GM19463 (cell line): ENCODE data around the gene SSBP4.
"Not testable (repeated sequence)": the region's sequence is repeated elsewhere in the genome, so short reads cannot be mapped to it uniquely, and the experiment has no call there.

Source experiments
- ATAC-seq: cut with Tn5 transposase; IDR thresholded peaks from one replicate; pipeline ENCODE4 v1.9.1; 2021; ENCODE audit warnings: mild to moderate bottlenecking, moderate library complexity; ENCODE audit not compliant: unreplicated experiment

SSBP4 gene

DNA sequence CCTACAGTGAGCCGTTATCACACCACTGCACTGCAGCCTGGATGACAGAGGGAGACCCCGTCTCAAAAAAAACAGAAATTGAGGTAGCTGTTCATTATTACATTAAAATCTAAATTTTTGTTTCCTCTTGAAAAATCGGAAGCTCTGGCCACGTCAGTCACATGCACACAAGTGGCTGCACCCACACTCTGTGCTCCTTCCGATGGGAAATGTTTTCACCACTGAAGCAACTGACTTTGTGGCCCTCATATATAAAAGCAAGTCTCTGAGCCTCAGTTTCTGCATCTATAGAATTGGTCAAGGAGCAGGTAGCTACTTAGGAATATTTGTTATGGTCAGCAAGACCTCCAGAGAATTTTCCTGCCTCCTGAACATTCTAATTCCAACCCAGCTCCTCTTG, 26.3 kb upstream of the SSBP4 start:
- no peak for ATAC-seq

DNA sequence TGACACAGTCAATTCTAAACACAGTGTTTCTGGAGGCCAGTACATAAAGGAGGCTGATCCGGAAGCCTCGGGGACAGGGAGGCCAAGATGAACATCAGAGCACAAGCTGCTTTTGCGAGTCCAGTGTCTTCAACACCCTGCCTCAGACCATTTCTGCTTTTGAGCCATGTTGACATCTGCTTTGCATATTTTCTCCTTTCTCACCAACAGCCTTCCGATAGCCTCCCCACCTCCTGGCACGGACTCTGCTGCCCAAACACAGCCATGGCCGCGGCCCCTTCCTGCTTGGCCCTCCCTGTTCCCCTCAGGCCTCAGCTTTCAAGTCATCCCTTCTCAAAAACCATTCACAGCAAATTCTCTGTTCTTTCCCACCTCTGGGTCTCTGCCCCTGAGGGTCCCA, 25.4 kb upstream of the SSBP4 start:
- ATAC-seq, result no peak

DNA sequence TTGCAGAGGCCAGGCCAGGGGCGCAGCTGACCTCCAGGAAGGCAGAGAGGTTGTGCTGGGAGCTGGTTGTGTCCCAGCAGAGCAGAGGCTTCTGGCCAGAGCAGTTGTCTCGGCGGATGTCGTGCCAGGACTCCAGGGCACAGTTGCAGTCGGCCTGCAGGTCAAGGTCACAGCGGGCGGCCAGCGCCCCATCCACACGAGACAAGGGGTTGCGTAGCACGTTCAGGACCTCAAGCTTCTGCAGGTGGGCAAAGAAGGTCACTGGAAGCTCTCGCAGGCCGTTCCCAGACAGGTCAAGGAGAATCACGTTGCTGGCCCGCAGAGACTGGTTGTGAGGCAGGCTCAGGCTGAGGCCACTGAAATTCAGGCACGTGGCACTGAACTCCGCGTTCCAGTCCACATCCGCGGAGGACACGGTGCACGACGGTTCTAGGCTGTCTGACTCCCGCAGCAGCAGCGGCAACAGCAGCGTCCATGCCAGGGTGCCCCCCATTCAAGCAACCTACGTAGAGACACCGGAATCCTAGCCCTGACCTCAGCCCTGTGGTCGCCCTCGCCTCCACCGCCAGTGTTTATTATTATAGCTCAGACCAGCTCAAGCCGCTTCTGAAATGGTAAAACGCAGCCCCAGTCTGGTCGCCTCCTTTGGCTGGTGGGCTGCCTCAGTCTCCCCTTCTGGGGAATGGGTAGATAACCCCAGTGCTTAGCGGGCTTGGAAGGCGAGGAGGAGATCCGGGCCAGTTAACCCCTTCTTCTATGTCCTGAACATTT, 22.5 kb upstream of the SSBP4 start:
- no peak for ATAC-seq

DNA sequence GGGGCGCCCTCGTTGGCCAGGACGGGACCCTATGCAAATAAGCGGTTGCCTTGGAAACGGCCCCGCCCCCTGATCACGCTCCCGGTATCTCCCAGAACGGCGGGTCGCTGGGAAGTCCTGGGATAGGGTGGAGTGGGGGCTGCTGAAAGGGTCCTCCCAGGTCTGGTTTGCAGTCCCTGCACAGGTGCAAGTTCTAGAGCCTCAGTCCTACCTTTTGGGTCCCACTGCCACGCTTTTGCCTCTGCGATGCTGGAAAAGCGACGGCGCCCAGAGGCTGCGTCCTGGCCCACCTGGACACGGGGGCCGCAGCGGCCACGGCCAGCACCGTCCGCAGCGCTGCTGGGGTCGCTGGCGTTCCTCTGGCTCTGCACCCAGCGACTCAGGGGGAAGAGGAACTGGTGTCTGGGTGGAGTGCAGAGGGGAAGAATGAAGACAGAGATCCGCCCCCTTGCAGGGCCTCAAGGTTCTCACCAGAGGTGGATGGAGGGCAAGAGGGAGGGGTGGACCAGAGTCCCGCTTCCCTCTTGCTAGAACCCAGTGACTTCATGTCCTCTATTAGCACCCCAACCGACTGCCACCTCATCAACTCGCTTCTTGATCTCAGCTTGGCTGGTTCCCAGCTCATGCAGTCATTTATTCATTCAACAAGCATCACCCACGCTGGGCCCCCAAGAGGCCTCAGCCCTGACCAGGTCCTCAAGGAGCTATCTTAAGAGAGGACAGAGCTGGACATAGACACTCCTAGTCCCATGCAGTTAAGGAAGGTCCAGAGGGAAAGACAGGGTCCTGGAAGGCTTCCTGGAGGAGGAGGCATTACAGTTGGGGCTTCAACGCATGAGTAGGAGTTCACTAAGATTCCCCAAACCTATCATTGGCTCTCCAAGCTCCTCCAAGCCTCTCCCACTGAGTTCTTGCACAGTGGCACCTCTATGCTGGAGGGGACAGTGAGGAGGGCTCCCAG, 21.7 kb upstream of the SSBP4 start, which contains the start of gene LRRC25:
Gene LRRC25 (minus strand): TSS at position 381 of the 961 bp plus-strand sequence. CDS start 659 bp downstream, outside the sequence.
- ATAC-seq, result no peak

DNA sequence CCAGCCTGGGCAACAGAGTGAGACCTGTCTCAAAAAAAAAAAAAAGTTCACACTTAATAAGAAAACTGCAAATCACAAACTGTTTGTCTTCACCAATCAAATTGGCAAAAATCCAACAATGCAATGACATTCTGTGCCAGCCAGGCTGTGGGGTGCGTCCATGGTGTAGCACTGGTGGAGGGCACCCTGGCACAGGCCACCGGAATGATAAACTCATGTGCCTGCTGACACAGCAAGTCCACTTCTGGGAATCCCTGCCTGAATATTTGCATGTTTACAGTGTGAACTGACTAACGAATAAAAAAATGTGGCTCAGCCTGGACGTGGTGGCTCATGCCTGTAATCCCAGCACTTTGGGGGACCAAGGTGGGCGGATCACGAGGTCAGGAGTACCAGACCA, 20.2 kb upstream of the SSBP4 start:
- ATAC-seq, result no peak

DNA sequence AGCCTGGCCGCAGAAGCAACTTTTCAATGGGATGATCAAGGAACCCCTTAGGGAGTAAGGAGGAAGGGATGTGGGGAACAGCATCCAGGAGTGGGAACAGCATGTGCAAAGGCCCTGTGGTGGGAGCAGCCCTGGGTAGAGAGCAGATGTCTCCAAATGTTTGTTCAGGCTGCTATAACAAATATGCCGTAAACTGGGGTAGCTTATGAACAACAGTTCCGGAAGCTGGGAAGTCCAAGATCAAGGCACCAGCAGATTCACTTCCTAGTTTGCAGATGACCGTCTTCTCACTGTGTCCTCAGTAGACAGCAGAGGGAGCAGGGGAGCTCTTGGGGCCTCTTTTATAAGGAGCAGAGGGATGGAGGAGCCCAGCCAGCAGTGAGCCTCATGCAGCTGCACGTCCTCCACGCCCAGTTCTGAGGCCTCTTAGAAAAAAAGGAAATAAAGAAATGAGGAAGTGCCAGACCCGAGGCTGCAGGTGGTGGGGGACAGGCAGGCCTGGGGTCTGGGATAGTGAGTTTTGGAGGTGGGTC, 17.6 kb upstream of the SSBP4 start:
- no peak for ATAC-seq

DNA sequence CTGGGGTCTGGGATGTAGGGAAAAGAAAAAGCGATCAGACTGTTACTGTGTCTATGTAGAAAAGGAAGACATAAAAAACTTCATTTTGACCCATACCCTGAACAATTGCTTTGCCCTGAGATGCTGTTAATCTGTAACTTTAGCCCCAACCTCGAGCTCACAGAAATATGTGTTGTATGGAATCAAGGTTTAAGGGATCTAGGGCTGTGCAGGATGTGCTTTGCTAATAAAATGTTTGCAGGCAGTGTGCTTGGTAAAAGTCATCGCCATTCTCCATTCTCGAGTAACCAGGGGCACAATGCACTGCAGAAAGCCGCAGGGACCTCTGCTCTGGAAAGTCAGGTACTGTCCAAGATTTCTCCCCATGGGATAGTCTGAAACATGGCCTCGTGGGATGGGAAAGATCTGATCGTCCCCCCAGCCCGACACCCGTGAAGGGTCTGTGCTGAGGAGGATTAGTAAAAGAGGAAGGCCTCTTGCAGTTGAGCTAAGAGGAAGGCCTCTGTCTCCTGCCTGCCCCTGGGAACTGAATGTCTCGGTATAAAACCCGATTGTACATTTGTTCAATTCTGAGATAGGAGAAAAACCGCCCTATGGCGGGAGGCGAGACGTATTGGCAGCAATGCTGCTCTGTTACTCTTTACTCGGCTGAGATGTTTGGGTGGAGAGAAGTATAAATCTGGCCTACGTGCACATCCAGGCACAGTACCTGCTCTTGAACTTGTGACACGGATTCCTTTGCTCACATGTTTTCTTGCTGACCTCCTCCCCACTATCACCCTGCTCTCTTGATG, 16.5 kb upstream of the SSBP4 start:
- ATAC-seq, result not testable (repeated sequence)

DNA sequence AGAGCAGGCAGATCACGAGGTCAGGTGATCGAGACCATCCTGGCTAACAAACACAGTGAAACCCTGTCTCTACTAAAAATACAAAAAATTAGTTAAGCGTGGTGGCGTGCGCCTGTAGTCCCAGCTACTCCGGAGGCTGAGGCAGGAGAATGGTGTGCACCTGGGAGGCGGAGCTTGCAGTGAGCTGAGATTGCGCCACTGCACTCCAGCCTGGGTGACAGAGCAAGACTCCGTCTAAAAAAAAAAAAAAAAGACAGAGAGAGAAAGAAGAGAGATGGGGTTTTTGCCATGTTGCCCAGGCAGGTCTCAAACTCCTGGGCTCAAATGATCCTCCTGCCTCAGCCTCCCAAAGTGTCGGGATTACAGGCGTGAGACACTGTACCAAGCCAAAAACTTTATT, 13.4 kb upstream of the SSBP4 start:
- not testable (repeated sequence) for ATAC-seq

DNA sequence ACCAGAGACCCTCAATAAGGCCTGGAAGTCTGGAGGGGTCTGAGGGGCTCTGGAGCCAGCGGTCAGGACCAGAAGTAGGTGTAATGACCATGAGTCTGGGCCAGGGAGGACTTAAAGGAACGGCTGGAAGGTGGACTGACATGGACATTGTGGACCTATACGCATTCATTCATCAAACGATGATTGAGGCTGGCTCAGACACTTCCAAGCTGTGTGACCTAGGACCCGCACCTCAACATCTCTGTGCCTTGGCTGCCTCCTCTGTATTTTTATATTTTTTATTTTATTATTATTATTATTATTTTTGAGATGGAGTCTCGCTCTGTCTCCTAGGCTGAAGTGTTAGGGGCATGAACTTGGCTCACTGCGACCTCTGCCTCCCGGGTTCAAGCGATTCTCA, 12.4 kb upstream of the SSBP4 start:
- ATAC-seq, result no peak

DNA sequence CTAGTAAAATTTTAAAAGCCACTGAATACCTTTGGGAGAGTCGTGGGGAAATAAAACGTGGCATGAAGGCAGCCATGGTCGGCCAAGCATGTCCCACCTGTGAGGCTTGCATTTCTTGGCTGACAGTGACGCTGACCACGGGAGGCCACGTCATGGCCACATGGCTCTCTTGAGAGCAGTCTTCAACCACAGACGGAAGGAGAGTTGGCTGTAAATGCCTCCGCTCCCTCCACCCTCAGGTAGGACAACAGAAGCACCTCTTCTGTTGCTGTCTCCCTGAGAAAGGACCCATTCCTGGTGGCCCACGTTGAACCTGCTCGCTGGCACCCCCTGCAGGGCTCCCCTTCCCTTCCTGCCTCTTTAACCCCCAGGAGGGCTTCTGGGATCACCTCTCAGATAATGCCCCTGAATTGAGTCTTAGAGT, 11.1 kb upstream of the SSBP4 start:
- ATAC-seq, result no peak

DNA sequence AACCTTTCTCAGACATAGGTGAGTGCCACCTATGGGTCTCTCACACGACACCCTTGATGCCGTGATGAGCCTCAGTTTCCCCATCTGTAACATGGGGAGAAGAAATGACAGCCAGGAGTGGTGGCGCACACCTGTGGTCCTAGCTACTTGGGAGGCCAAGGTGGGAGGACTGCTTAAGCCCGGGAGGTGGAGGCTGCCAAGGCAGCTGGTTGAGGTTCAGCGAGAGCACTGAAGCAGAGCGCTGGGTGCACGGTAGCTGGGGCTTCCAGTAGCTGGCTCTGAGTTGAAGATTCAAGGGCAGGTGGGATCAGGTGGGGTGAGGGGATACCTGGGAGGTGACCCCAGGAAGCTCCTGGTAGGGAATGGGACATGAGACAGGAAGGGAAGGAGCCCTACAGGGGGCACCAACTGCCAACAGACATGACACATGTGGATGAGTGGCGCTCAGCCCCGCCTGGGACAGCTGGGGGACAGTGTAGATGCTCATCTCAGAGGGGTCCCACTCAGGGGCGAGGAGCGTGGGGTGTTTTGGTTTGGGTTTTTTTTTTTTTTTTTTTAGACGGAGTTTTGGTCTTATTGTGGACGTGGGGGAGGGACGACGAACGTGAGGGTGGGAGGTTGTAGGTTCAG, 6.5 kb upstream of the SSBP4 start:
- ATAC-seq, result no peak

DNA sequence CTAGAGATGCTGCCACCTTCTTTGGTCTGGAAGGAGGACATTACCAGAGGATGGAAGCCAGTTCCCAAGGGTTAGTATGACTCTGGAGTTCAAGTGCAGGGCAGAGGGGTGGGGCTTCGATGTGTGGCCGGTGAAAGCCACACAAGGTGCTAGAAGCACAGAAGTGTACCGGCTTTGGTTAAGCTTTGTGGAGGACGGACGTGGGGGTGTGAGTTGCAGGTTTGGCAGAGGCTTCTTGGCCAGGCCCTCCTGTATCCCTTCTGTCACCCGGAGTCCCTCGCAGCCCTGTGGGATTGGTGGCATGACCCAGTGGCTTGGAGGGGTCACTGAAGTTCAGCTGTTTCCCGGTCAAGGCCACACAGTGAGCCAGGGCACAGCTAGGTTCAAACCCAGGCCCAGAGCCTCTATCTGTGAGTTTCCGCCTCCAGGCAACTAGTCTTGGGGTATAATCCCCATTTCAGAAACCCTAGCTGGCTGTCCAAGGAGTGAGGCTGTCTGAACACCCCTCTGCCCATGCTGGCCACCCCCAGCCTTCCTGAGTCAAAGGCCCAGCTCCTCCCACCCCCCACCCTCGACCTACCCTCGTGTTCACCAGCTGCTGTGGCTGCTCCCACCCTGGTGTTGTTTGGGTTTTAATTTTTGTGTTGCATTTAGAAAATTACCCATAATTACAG, 4.6 kb upstream of the SSBP4 start:
- no peak for ATAC-seq

DNA sequence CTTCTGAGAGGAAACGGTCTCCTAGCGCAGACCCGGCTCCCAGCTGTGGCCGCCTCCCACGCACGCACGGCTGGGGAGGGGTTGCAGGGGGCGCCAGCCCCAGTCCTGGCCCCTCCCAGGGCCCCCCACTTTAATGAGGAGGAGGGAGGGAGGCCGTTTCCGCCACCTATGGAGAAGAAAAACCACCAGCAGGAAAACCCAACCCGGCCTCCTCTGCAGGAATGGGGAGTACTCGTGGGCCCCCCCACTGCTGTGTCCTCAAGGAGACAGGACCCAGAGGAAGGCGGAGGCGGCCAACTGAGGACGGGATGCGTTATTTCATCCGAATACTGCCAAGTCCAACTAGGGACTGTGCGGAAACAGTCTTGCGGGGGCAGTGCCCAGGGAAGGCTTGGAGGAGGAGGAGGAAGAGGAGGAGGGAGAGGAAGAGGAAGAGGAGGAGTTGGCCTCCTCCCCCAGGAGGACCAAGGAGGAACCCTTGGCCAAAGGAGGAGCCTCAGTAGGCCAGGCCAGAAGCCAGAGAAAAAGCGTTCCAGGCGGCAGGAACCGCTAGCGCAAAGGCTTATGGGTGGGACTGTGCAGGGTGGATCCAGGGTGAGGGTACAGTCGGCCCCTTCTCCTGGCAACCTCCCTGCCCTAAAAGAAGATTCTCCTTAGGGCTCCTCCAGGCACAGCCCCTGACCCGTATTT, 3.9 kb upstream of the SSBP4 start:
- no peak for ATAC-seq

DNA sequence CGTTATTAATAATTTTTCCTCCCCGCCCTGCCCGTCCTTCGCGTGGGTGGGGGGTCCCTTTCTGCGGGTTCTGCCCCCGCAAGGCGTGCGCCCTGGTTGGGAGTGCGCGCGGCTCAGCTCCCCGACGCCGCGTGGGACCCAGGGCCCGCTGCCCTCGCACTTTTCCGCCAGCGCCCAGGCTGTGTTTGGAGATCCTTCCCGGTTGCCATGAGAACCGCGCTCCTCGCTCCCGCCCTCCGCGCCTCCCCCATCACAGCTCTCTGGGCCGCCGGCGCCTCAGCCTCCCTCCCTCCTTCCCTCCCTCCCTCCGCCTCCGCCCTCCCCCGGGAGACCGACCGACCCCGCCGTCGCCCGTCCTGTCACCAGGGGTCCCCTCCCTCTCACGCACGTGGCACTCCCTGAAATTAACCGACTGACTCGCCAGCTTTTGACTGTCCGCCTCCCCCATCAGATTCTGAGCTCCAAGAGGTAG, 2.4 kb upstream of the SSBP4 start:
- ATAC-seq, result no peak

DNA sequence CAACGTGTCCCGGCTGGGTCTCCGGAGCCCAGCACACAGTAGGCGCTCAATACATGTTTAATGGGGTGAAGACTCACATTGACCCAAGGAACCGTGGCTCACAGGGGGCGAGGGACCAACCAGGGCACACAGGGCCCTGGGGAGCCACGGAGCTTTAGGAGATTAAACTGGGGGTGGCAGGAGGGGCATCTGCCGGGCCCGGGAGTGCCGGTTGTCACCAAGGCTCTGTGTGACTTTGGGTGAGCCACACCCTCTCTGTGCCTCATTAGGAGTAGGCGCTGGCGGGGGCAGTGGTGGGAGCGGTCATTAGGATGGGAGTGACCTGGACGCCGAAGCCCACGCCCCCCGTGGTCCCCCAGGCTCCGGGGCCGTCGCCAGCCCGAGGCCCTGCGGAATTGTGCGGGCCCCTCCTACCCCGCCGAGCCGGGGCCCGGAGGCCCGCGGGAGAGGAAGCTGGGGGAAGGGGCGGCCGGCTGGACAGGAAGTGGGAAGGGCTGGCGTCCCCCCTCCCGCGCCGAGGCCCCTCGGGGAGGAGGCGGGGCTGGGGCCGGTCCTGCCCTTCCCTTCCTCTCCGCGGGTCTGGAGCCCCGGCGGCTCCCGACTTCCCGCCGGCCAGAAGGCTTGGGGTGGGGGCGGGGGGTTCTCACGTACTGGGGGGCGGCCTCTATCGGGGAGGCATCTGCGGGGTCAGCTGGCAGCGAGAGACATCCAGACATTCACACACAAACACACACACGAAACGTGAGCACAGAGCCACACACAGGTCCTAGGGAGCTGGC, 1.8 kb upstream of the SSBP4 start:
- no peak for ATAC-seq

DNA sequence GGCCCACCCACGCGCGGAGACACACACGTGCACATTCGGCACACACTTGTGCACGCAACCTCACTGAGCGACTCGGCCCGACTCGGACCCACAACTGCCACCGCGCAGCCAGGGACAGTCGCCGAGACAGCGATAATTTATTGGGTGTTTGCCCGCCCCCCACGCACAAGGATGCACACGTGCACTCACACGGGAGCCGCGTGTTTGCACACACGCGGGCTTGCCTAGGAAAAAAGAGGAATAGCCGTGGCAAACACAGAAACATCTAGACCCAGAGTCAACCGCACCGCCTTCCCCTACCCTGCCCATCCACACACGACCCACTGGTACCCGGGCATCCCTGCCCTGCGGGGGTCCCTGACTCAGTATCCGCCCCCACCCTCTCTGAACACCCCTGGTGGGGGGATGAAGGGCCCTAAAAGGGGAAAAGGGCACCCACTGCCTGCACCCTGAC, 1.1 kb upstream of the SSBP4 start:
- no peak for ATAC-seq

DNA sequence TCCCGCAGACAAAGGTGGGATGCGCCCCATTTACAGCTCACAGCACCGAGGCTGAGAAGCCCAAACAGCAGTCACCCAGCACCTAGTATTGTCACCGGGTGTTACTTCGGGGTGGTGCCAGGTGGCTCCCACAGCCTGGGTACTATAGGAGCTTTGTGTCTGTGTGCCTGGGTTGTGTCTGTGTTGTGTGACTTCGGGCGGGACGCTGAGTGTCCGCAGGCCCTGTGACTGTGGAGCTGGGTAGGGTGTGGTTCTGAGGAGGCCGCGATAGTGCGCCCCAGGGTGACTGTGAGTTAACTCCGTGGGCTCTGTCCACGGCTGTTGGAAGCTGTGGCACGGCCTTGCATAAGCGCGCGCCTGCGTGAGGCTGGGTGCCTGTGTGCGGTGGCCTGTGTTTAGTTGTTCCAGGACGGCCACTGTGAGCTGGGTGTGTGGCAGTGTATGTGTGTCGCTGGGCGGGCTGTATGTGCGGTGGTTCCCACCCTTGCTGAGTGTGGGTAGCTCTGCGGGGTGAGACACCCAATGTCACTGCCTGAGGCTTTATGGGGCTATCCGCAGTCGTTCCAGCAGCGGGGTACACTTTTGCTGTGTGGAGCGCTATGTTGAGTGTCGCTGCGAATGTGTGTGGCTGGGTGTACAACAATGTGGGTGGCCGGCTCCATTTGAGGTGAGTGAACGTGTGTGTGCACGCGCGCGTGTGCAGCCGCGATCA, 559 bp upstream of the SSBP4 start:
- no peak for ATAC-seq
